Epithelial cell of esophagus (primary cell): ENCODE results near the gene GNG10.

Experiments used
- DNase-seq: peaks from one replicate; pipeline ENCODE4 v3.0.0; 2010; ENCODE audit warnings: low read depth
- H3K4me3 ChIP-seq: 2 replicates; pipeline ENCODE4 v1.5.1; 2011; ENCODE audit warnings: mild to moderate bottlenecking, low read length, control low read depth
- CTCF ChIP-seq: IDR thresholded peaks from 2 replicates; pipeline ENCODE4 v1.5.1; 2011; ENCODE audit warnings: low read depth, mild to moderate bottlenecking, low read length, control low read depth, inconsistent platforms; ENCODE audit not compliant: insufficient read depth; ENCODE audit errors: missing control alignments

GNG10 gene

GRCh38 chr9:111683392-111683791 is 22.0 kb downstream of the GNG10 start:
- TF ChIP-seq CTCF, result no peak
- no peak overlapping the region for H3K4me3 ChIP-seq
- DNase-seq, result no peak

DNA sequence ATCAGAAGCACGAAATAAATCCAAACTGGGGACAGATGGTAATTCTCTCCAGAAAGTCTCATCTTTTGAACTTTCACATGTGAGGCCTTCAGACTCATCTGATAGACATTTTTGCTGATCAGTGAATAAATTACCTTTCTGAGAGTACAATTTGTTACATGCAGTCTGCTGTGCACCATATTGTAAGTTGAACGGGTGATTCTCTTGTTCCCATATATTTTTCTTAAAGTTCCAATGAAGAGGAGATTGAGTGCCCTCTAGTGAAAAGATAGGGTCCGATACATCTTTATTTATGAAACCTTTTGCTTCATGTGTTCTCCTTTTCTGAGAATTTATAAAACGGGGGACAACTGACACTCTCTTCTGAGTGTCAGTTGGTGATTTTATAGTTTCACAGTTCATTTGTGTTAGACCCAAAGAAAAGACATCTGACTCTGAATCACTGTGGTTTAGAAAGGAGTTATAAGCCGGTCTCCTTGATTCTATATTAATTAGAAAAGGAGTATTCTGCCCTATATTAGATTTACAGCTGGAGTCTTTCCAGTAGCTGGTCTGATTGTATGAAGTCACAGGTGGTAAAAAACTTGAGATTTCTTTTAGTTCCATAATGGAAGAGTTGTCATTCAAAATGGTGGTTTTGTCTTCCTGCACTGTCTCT is 30.4 kb downstream of the GNG10 start:
- no peak overlapping the region for H3K4me3 ChIP-seq
- peak; percentile 31 for TF ChIP-seq CTCF
- DNase-seq, result peak; percentile 41

DNA sequence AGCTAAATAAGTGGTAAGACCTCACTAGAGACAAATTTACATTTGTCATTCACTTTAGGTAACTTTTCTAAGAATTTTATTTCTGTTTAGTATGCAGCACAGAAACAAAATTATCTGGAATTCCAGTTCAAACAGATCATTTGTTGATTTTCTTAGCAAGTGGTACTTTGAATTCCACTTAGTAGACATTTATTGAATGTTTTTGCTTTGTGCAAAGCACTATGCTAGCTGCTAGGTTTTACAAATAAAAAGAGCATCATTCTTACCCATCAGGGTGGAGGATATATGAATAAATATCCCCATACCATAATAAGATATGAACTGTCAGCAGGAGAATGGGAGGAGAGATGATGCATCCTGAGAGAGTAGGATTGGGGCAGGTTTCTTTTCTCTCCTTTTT is 35.4 kb downstream of the GNG10 start:
- no peak overlapping the region for H3K4me3 ChIP-seq
- TF ChIP-seq CTCF, result no peak
- DNase-seq, result no peak

- no peak for TF ChIP-seq CTCF
- DNase-seq, result no peak
- no peak overlapping the region for H3K4me3 ChIP-seq
These were observed 39.4 kb downstream of the GNG10 start for GRCh38 chr9:111700776-111701175.

DNA sequence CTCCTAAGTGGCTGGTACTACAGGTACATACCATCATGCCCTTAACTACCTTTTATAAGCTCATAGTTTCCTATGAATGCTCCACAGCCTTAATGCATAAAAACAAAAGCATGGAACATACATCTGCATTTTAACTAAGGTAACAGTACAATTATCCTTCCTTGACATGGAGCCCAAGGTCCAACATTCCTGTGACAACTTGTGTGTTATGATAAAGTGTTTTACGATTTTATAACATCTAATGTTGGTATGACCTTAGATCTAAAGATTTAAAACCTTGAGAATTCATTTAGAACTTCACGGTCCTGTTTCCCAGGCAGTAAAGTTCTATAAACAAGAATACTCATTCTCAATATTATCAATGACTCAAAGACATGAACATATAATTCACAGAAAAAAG is 43.1 kb downstream of the GNG10 start:
- H3K4me3 ChIP-seq, result no peak overlapping the region
- no peak for TF ChIP-seq CTCF
- no peak for DNase-seq

GRCh38 chr9:111711548-111711947 is 50.1 kb downstream of the GNG10 start:
- TF ChIP-seq CTCF, result no peak
- DNase-seq, result no peak
- H3K4me3 ChIP-seq, result no peak overlapping the region

DNA sequence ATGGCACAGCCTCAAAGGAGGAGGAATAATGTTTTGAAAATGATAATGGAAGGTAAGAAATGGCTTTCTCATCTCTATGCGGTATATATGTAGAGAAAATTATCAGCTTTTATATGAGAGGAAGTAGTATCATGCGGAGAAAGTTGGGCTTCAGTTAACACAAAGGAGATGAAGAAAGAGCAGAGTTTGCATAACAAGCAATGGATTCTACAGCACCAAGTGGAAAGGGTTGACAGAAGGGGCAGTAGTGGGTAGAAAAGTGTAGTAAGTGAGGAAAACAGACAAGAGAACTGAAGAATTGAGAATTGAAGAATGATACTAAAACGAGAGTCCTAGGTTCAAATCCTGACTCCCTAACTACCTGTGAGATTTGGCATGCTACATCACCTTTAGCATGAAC is 51.0 kb downstream of the GNG10 start:
- TF ChIP-seq CTCF, result no peak
- H3K4me3 ChIP-seq, result no peak overlapping the region
- DNase-seq, result no peak
